ENCODE results near the gene KRTAP10-11. TPM values are rescaled to one million over a fixed set of nuclear protein-coding genes. Genes with fewer than 3 reads are reported as not detected.

The KRTAP10-11 gene
- total and polyA plus RNA-seq, 2 experiments from 2014 or later, result not detected

DNA sequence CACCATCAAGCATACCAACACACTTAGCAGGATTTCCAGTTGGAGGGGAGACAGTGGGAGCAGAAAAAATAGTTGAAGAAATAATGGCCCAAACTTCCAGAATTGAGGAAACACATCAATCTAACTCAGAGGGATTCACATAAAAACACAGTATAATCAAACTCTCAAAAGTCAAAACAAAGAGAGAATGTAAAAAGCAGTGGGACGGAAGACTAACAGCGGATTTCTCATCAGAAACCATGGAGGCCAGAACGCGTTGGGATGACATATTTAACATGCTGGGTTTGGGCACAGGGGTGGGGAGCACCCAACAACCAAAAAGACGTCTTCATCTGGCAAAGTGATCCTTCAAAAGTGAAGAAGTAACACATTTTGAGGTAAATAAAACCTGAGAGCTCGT, 26.3 kb upstream of the KRTAP10-11 start:
- Histone ChIP-seq H3K4me1 (ENCODE audit: insufficient read depth) (no peaks in the 10 kb centered on the region), H3K27me3 (no peaks in the 10 kb centered on the region), H2AFZ (no peak overlapping the region), H3K4me3 (no peak overlapping the region), H3K27ac (no peak overlapping the region), H4K20me1 (ENCODE audit: insufficient read depth, poor library complexity, severe bottlenecking) (no peaks in the 10 kb centered on the region), H3K36me3 (replicated peaks; ENCODE audit: insufficient read depth, low read depth) (no peaks in the 10 kb centered on the region), H3K9me3 (ENCODE audit: low read depth) (no peaks in the 10 kb centered on the region), H3K4me2 (no peak overlapping the region), H3K79me2 (no peaks in the 10 kb centered on the region), H3K9me2 (replicated peaks; ENCODE audit: insufficient read depth) (no peaks in the 10 kb centered on the region)
- TF ChIP-seq EZH2phosphoT487 (IDR thresholded peaks at IDR 0.05; ENCODE audit: low read depth, severe bottlenecking, unreplicated experiment), result no peak
- no peak for TF ChIP-seq EZH2 (IDR thresholded peaks at IDR 0.05; ENCODE audit: borderline replicate concordance)
- no peak for TF ChIP-seq CTCF (IDR thresholded peaks at IDR 0.05; ENCODE audit: poor library complexity)
- no peak for DNase-seq (ENCODE audit: low spot score)
- 90% methylated on average over 6 of the region's 6 CpGs for WGBS (ENCODE audit: low lambda C conversion rate, missing lambda C conversion rate)

DNA sequence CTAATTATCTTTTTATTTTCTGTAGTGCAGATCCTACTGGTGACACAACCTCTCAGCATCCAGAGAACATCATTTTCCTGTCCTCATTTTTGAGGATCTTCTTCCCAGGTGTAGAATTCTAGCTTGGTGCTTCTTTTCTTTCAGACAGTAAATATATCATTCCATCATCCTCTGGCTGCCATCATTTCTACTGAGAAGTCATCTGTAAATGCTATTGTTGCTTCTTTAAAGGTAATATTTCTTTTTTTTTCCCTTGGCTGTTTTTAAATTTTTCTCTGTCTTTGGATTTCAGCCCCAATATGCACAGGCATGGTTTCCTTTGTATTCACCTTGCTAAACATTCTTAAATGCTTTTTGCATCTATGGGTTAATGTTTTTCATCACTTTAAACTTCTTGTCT, 22.6 kb upstream of the KRTAP10-11 start:
- Histone ChIP-seq H3K9me3 (ENCODE audit: low read depth) (no peaks in the 10 kb centered on the region), H3K79me2 (no peaks in the 10 kb centered on the region), H3K9me2 (replicated peaks; ENCODE audit: insufficient read depth) (no peaks in the 10 kb centered on the region), H3K4me2 (no peak overlapping the region), H3K27ac (no peak overlapping the region), H2AFZ (no peak overlapping the region), H3K4me3 (no peak overlapping the region), H4K20me1 (ENCODE audit: insufficient read depth, poor library complexity, severe bottlenecking) (no peaks in the 10 kb centered on the region), H3K4me1 (ENCODE audit: insufficient read depth) (no peaks in the 10 kb centered on the region), H3K36me3 (replicated peaks; ENCODE audit: insufficient read depth, low read depth) (no peaks in the 10 kb centered on the region), H3K27me3 (no peaks in the 10 kb centered on the region)
- no peak for TF ChIP-seq CTCF (IDR thresholded peaks at IDR 0.05; ENCODE audit: poor library complexity)
- TF ChIP-seq EZH2 (IDR thresholded peaks at IDR 0.05; ENCODE audit: borderline replicate concordance), result no peak
- no peak for TF ChIP-seq EZH2phosphoT487 (IDR thresholded peaks at IDR 0.05; ENCODE audit: low read depth, severe bottlenecking, unreplicated experiment)
- DNase-seq (ENCODE audit: low spot score), result no peak

GRCh38 chr21:44625756-44626155, 20.5 kb upstream of the KRTAP10-11 start:
- Histone ChIP-seq H4K20me1 (ENCODE audit: insufficient read depth, poor library complexity, severe bottlenecking) (no peaks in the 10 kb centered on the region), H3K79me2 (no peaks in the 10 kb centered on the region), H3K4me3 (no peak overlapping the region), H2AFZ (no peak overlapping the region), H3K9me2 (replicated peaks; ENCODE audit: insufficient read depth) (no peaks in the 10 kb centered on the region), H3K36me3 (replicated peaks; ENCODE audit: insufficient read depth, low read depth) (no peaks in the 10 kb centered on the region), H3K27ac (no peak overlapping the region), H3K27me3 (no peaks in the 10 kb centered on the region), H3K9me3 (ENCODE audit: low read depth) (no peaks in the 10 kb centered on the region), H3K4me1 (ENCODE audit: insufficient read depth) (no peaks in the 10 kb centered on the region), H3K4me2 (no peak overlapping the region)
- no peak for DNase-seq (ENCODE audit: low spot score)
- no peak for TF ChIP-seq EZH2phosphoT487 (IDR thresholded peaks at IDR 0.05; ENCODE audit: low read depth, severe bottlenecking, unreplicated experiment)
- no peak for TF ChIP-seq CTCF (IDR thresholded peaks at IDR 0.05; ENCODE audit: poor library complexity)
- no peak for TF ChIP-seq EZH2 (IDR thresholded peaks at IDR 0.05; ENCODE audit: borderline replicate concordance)
- 98% methylated on average over 7 of the region's 7 CpGs for WGBS (ENCODE audit: low lambda C conversion rate, missing lambda C conversion rate)

- TF ChIP-seq EZH2phosphoT487 (IDR thresholded peaks at IDR 0.05; ENCODE audit: low read depth, severe bottlenecking, unreplicated experiment), result no peak
- no peak for TF ChIP-seq CTCF (IDR thresholded peaks at IDR 0.05; ENCODE audit: poor library complexity)
- no peak for TF ChIP-seq EZH2 (IDR thresholded peaks at IDR 0.05; ENCODE audit: borderline replicate concordance)
- Histone ChIP-seq H3K9me3 (ENCODE audit: low read depth) (no peaks in the 10 kb centered on the region), H3K4me3 (no peak overlapping the region), H2AFZ (no peak overlapping the region), H3K9me2 (replicated peaks; ENCODE audit: insufficient read depth) (no peaks in the 10 kb centered on the region), H3K4me2 (no peak overlapping the region), H3K79me2 (no peaks in the 10 kb centered on the region), H4K20me1 (ENCODE audit: insufficient read depth, poor library complexity, severe bottlenecking) (no peaks in the 10 kb centered on the region), H3K27me3 (no peaks in the 10 kb centered on the region), H3K27ac (no peak overlapping the region), H3K36me3 (replicated peaks; ENCODE audit: insufficient read depth, low read depth) (no peaks in the 10 kb centered on the region), H3K4me1 (ENCODE audit: insufficient read depth) (no peaks in the 10 kb centered on the region)
- WGBS (ENCODE audit: low lambda C conversion rate, missing lambda C conversion rate), result 88% methylated on average over 9 of the region's 10 CpGs
- no peak for DNase-seq (ENCODE audit: low spot score)
These were observed 20.0 kb upstream of the KRTAP10-11 start for GRCh38 chr21:44626262-44626661.
